Tongue (tissue), 2 donors: ENCODE results near the gene HOXB8. TPM values are rescaled to one million over a fixed set of nuclear protein-coding genes. Genes with fewer than 3 reads are reported as not detected.

Experiments used
- DNase-seq: peaks from one replicate; pipeline ENCODE4 v3.0.0-alpha.2; 2015
- total RNA-seq: library from RNA; depleted of rRNA; stranded (reverse); fragments of >200 nt; gene quantifications from one replicate; pipeline ENCODE4 v1.2.3, GENCODE V29; 2014

The HOXB8 gene
- not detected for total RNA-seq

GRCh38 chr17:48615047-48615962 lies at the start of gene HOXB8:
Gene HOXB8 (minus strand): TSS chr17:48615292. CDS start chr17:48614704, 588 bp downstream.
- DNase-seq = no peak

GRCh38 chr17:48663134-48663924 lies 48.2 kb upstream of the HOXB8 start:
- no peak for DNase-seq

- DNase-seq = no peak
Measured at GRCh38 chr17:48655913-48656312, 40.8 kb upstream of the HOXB8 start.

GRCh38 chr17:48649741-48650140 lies 34.6 kb upstream of the HOXB8 start:
- no peak for DNase-seq

GRCh38 chr17:48647963-48648245 lies 32.8 kb upstream of the HOXB8 start:
- DNase-seq = no peak

- DNase-seq = no peak
Measured at GRCh38 chr17:48647103-48647962, 32.2 kb upstream of the HOXB8 start.

GRCh38 chr17:48646183-48647102 lies 31.4 kb upstream of the HOXB8 start:
- DNase-seq = no peak

- DNase-seq = no peak
Measured at GRCh38 chr17:48645639-48646182, 30.6 kb upstream of the HOXB8 start.

- no peak for DNase-seq
Measured at GRCh38 chr17:48644910-48645557, 29.9 kb upstream of the HOXB8 start.

GRCh38 chr17:48644159-48644558 lies 29.1 kb upstream of the HOXB8 start:
- DNase-seq = no peak

- no peak for DNase-seq
Measured at GRCh38 chr17:48643697-48644012, 28.6 kb upstream of the HOXB8 start.

GRCh38 chr17:48642843-48643696 lies 28.0 kb upstream of the HOXB8 start:
- DNase-seq = no peak

- DNase-seq = no peak
Measured at GRCh38 chr17:48642059-48642842, 27.2 kb upstream of the HOXB8 start.

GRCh38 chr17:48641541-48642058 lies 26.5 kb upstream of the HOXB8 start:
- no peak for DNase-seq

- DNase-seq = no peak
Measured at GRCh38 chr17:48640858-48641180, 25.7 kb upstream of the HOXB8 start.

GRCh38 chr17:48639982-48640857 lies 25.1 kb upstream of the HOXB8 start:
- no peak for DNase-seq

- no peak for DNase-seq
Measured at GRCh38 chr17:48639136-48639535, 24.0 kb upstream of the HOXB8 start.
